DMS 273 (cell line): ENCODE results near the gene FBXO45.
"Not testable (repeated sequence)": the region's sequence is repeated elsewhere in the genome, so short reads cannot be mapped to it uniquely, and the experiment has no call there.

ENCODE experiments used
- DNase-seq: peaks from one replicate; lab custom pipeline; 2025; ENCODE audit not compliant: unreplicated experiment; lab: John Stamatoyannopoulos, UW

FBXO45 gene

GRCh38 chr3:196615234-196615633, 46.8 kb downstream of the FBXO45 start:
- not testable (repeated sequence) for DNase-seq

GRCh38 chr3:196617256-196617655, 48.8 kb downstream of the FBXO45 start:
- DNase-seq, result no peak

GRCh38 chr3:196619223-196619622, 50.8 kb downstream of the FBXO45 start:
- DNase-seq, result no peak

GRCh38 chr3:196619627-196620026, 51.2 kb downstream of the FBXO45 start:
- DNase-seq, result not testable (repeated sequence)

GRCh38 chr3:196620161-196620604, 51.7 kb downstream of the FBXO45 start:
- DNase-seq, result no peak

- no peak for DNase-seq
Measured at GRCh38 chr3:196620684-196621083, 52.2 kb downstream of the FBXO45 start.

- no peak for DNase-seq
Measured at GRCh38 chr3:196621611-196622010, 53.2 kb downstream of the FBXO45 start.

GRCh38 chr3:196624067-196624790, 55.8 kb downstream of the FBXO45 start:
- DNase-seq, result no peak

GRCh38 chr3:196624907-196625306, 56.4 kb downstream of the FBXO45 start:
- no peak for DNase-seq

- DNase-seq, result no peak
Measured at GRCh38 chr3:196625331-196625730, 56.9 kb downstream of the FBXO45 start.

GRCh38 chr3:196627918-196628231, 59.4 kb downstream of the FBXO45 start:
- no peak for DNase-seq

- DNase-seq, result no peak
Measured at GRCh38 chr3:196629228-196629627, 60.8 kb downstream of the FBXO45 start.

- DNase-seq, result no peak
Measured at GRCh38 chr3:196631682-196632045, 63.2 kb downstream of the FBXO45 start.

GRCh38 chr3:196632046-196632751, 63.7 kb downstream of the FBXO45 start:
- peak; percentile 95 for DNase-seq

- no peak for DNase-seq
Measured at GRCh38 chr3:196633555-196634151, 65.2 kb downstream of the FBXO45 start.

GRCh38 chr3:196634224-196634623, 65.8 kb downstream of the FBXO45 start:
- DNase-seq, result no peak

- no peak for DNase-seq
Measured at GRCh38 chr3:196634829-196635228, 66.4 kb downstream of the FBXO45 start.

GRCh38 chr3:196636369-196637349, 68.2 kb downstream of the FBXO45 start:
- DNase-seq, result no peak

GRCh38 chr3:196637941-196638340, 69.5 kb downstream of the FBXO45 start:
- DNase-seq, result not testable (repeated sequence)
